Stimulated activated CD4-positive, alpha-beta T cell treated with anti-CD3 and anti-CD28 coated beads, Interleukin-12 subunit alpha, Interleukin-12 subunit beta, amount 100 ng/mL, for 24 hours (primary cell): Measurements from ENCODE around the gene GSG1.
"Not testable (repeated sequence)": the region's sequence is repeated elsewhere in the genome, so short reads cannot be mapped to it uniquely, and the experiment has no call there.

Experiments
- DNase-seq, 2 experiments: peaks; one replicate each; pipeline ENCODE4 v3.0.0-alpha.2; 2020; ENCODE audit warnings: low read depth in 2 of 2

The GSG1 gene

DNA sequence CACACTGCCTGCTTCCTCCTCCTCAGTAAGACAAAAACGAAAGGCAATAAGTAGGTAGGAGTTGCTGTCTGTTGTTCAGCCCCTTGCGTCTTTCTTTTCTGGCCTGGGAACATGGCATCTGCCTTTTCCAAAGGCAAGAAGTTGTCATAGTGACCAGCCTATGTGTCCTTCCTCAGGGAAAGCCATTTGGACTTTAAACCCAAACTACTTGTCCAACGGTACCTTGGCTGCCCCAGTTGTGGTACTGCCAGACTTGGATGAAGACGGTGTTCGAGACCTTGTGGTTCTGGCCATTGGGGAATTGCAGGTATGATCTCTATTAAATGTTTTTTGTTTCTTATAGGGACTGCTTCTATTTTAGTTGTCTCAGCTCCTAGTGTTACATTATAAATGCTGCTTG, 40.8 kb downstream of the GSG1 start:
- no peak for DNase-seq

GRCh38 chr12:13061377-13061776, 42.1 kb downstream of the GSG1 start:
- no peak for DNase-seq

GRCh38 chr12:13060581-13060980, 42.9 kb downstream of the GSG1 start:
- DNase-seq, result no peak

DNA sequence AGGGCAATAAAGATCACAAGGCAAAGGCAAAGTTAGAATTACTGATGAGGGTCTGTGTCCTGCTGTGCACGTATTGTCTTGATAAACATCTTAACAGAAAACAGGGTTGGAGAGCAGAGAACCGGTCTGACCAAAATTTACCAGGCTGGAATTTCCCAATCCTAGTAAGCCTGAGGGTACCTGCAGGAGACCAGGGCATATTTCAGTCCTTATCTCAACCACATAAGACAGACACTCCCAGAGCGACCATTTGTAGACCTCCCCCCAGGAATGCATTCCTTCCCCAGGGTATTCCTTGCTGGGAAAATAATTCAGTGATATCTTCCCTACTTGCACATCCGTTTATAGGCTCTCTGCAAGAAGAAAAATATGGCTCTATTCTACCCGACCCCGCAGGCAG, 49.9 kb downstream of the GSG1 start:
- not testable (repeated sequence) for DNase-seq

DNA sequence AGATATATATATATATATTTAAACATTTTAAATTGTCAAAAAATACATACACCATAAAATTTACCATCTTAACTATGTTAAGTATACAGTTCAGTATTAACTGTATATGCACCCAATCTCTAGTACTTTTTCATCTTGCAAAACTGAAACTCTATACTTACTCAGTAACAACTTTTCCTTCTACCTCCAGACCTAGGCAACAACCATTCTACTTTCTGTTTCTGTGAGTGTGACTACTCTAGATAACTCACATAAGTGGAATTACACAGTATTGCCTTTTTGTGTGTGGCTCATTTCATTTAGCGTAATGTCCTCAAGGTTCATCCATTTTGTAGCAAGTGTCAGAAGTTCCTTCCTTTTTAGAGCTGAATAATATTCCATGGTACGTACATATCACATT, 51.0 kb downstream of the GSG1 start:
- DNase-seq, result no peak

DNA sequence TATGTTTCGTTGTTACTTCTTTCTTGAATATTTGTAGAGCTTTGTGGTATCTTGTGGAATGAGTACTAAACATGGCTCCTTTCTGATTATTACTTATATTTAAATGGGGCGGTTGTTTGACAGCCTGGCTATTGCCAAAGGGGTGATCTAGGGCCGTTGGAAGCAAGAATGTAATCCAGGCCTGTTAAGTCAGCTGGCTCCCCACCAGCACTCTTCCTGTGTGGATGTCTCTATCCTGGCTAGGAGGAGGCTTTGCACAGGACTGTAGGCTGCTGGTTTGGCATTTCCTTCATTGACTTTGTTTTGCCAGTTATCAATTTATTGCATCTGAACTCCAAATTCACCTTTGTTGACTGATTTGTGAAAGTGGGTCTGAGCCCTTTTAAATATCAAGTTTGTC, 53.7 kb downstream of the GSG1 start:
- no peak for DNase-seq

GRCh38 chr12:13046964-13047363, 56.5 kb downstream of the GSG1 start:
- no peak for DNase-seq

GRCh38 chr12:13045816-13046215, 57.7 kb downstream of the GSG1 start:
- no peak for DNase-seq

DNA sequence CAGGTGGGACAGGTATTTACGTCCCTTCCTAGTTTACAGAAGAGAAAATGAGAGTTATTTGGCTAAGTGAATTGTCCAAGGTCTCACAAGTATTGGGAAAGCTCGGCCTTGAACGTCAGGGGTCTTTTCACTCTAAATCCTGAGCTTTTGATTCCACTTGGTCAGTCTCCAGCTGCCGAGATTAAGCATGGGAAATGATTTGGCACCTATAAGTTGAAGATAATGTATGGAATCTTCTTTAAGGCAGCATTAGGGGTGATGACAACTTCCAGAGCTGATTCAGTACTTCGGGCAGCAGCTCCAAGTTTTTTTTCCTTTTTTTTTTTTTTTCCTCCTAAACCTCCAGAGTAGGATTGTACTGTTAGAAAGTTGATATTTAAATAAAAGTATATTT, 58.6 kb downstream of the GSG1 start:
- DNase-seq, result no peak

GRCh38 chr12:13044002-13044905, 59.2 kb downstream of the GSG1 start, which contains the start of gene FAM234B:
Gene FAM234B, plus strand, starts transcription at chr12:13044381. Its CDS starts 23 bp downstream, at chr12:13044404.
- peak; percentile 53 to 68 for DNase-seq

GRCh38 chr12:13042666-13043230, 60.7 kb downstream of the GSG1 start:
- no peak for DNase-seq

DNA sequence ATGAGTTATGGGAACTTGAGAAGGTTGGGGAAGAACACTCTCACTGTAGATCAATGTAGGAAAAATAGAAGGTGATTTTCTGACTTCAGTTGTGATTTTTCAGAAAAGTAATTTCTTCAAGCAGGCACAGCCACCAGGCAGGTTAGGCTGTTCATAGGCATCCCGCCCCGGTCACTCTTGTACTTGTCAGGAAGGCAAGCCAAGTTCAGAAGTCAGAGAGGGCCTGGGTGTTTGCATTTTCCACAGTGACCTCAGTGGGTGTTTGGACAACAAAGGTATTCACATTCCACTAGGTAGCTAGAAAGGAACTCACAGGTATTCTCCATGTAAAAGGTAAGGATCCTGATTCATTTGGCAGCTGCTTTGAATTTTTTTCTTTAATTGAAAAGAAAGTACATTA, 62.2 kb downstream of the GSG1 start:
- no peak for DNase-seq

DNA sequence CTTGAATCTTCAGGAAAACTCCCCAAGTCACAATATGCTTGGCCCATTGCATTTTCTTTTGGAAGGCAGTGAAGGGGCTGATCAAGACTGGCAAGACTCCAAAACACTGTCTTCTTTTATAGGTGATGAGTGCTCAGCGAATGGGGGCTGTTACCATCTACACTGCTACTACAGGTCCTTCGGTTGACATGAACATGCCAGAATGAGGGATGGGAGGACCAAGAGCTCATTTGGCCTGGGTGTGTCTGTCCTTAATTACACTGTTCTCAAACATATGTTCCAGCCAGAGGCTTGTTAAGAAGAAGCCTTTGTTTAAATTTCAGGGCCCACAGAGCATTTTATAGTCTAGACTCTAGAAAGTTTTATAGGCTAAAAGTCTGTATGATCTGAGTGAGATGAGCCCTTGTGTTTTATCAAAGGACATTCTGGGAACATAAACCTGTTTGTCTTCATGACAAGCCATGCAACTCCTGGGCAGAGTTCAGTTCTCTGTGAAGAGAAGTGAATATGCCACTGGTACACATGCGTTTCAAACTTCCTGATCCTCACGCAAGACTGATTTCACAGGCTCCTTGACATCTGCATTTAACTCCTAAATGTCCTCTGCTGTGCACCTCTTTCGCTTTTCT, 64.0 kb downstream of the GSG1 start:
- DNase-seq, result no peak

DNA sequence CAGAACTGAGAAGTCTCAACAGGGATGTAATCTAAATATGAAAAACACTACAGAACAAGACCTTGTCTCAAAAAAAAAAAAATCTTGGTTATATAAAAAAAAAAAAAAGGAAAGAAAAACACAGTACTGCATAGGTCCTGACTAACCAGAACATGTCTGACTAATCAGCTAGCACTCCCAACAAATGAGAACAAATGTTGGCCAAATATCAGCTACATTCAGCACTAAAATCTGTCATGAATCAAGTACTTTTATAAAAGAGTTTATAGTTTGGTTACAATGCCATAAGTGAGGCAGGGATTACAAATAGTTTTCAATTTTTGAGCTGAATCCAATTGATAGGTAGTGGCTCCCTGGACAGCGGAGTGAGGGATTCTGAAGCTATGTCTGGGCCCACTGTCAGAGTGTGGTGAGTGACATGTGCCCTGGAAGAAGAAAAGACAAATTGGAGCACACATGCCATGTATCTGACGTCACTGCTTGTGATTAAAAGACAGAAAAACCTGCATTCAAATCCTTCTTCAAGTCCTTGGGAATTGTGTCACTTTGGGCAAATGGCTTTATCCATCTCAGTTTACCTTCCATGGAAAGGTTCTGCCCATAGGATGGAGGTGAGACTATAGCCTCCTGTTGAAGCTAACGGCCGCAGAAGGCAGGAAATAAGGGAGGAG, 64.8 kb downstream of the GSG1 start:
- DNase-seq, result no peak

GRCh38 chr12:13036881-13037280, 66.6 kb downstream of the GSG1 start:
- DNase-seq, result no peak

DNA sequence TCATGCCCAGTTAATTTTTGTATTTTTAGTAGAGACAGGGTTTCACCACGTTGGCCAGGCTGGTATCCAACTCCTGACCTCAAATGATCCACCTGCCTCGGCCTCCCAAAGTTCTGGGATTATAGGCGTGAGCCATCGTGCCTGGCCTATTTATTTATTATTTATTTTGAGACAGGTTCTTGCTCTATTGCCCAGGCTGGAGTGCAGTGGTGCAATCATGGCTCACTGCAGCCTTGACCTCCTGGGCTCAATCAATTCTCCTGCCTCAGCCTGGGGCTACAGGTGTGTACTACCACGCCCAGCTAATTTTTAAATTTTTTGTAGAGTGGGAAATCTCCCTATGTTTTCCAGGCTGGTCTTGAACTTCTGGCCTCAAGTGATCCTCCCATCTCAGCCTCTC, 68.1 kb downstream of the GSG1 start:
- not testable (repeated sequence) for DNase-seq
